HepG2 (cell line): Measurements from ENCODE around the gene UCP2. TPM values are rescaled to one million over a fixed set of nuclear protein-coding genes. Genes with fewer than 3 reads are reported as not detected.

ENCODE experiments used
- ATAC-seq: fragments of 200-7000 bp; cut with Tn5 transposase; 3 replicates; pipeline ENCODE4 v1.9.1; 2020; ENCODE audit warnings: mild to moderate bottlenecking, moderate library complexity
- BruUV-seq: library from RNA; stranded (reverse); fragments of 400-500 nt; replicated peaks from 2 replicates; lab custom pipeline; 2021; lab: Mats Ljungman, UMichigan
- CTCF ChIA-PET: fragments of 300-600 bp; formaldehyde crosslinking; extraction: SDS; loops from one replicate; lab custom pipeline; 2021; ENCODE audit warnings: low total read pairs, inconsistent platforms, low intra/inter-chr PET ratio; lab: Yijun Ruan, JAX
- POLR2A ChIA-PET: fragments of 350-600 bp; sonication (Branson Sonifier 250); formaldehyde crosslinking; loops from one replicate; lab custom pipeline; 2020; ENCODE audit warnings: antibody characterized with exemption, inconsistent platforms; lab: Yijun Ruan, JAX
- DNase-seq: peaks from one replicate; pipeline ENCODE4 v3.0.0-alpha.2; 2015; ENCODE audit warnings: low spot score
- FAIRE-seq: peaks from 3 replicates; lab custom pipeline; 2011; peaks lifted over from hg19 to GRCh38; lab: Jason Lieb, UNC
- H2AFZ ChIP-seq: one replicate; pipeline ENCODE4 v1.6.1; 2011; ENCODE audit warnings: low read length, inconsistent platforms
- H3K27ac ChIP-seq: fragments of 300-600 bp; 3 replicates; pipeline ENCODE4 v1.8.0; 2011; ENCODE audit warnings: mixed run types, mild to moderate bottlenecking, mixed read lengths, low read length, inconsistent platforms; ENCODE audit not compliant: insufficient read depth; ENCODE audit errors: extremely low read length
- H3K27me3 ChIP-seq, 2 experiments: fragments of 200-600 bp in 1 of 2; 2 replicates in 1 of 2; 3 replicates in 1 of 2; pipeline versions ENCODE4 v1.6.0 to v1.8.0; 2011; ENCODE audit warnings: low read length in 2 of 2, mild to moderate bottlenecking in 2 of 2, moderate library complexity in 2 of 2, inconsistent platforms in 1 of 2; ENCODE audit not compliant: insufficient read depth in 2 of 2, control insufficient read depth in 1 of 2
- H3K36me3 ChIP-seq, 2 experiments: fragments of 200-600 bp in 1 of 2; replicated peaks in 1 of 2; 2 replicates in 1 of 2; 3 replicates in 1 of 2; pipeline versions ENCODE4 v1.5.1 to v1.8.0; 2011; ENCODE audit warnings: low read length in 2 of 2, inconsistent platforms in 1 of 2; ENCODE audit not compliant: insufficient read depth in 2 of 2, control insufficient read depth in 1 of 2
- H3K4me1 ChIP-seq: 2 replicates; pipeline ENCODE4 v1.5.1; 2012; ENCODE audit warnings: low read length, inconsistent platforms; ENCODE audit not compliant: insufficient read depth
- H3K4me2 ChIP-seq: 2 replicates; pipeline ENCODE4 v1.6.0; 2011; ENCODE audit warnings: low read depth, low read length, inconsistent platforms
- H3K4me3 ChIP-seq, 3 experiments: fragments of 200-600 bp in 1 of 3; sonication (generic), shearing (Covaris generic) in 1 of 3; replicated peaks in 1 of 3; 2 replicates each; pipeline ENCODE4 v1.5.1; 2011 to 2016; ENCODE audit warnings: low read length in 3 of 3, inconsistent platforms in 2 of 3, low read depth in 2 of 3, mild to moderate bottlenecking in 2 of 3, control low read depth in 1 of 3, mixed read lengths in 1 of 3; ENCODE audit not compliant: insufficient read depth in 1 of 3
- H3K79me2 ChIP-seq: one replicate; pipeline ENCODE4 v1.6.1; 2011; ENCODE audit warnings: low read length, inconsistent platforms; ENCODE audit not compliant: insufficient read depth
- H3K9ac ChIP-seq: 2 replicates; pipeline ENCODE4 v1.6.0; 2011; ENCODE audit warnings: mild to moderate bottlenecking, low read depth, low read length, inconsistent platforms; ENCODE audit not compliant: insufficient read depth
- H3K9me3 ChIP-seq: 2 replicates; pipeline ENCODE4 v1.5.1; 2012; ENCODE audit warnings: mild to moderate bottlenecking, low read length
- H4K20me1 ChIP-seq: 2 replicates; pipeline ENCODE4 v1.6.0; 2011; ENCODE audit warnings: inconsistent platforms, mild to moderate bottlenecking, low read length, moderate library complexity; ENCODE audit not compliant: insufficient read depth
- FOXJ3 ChIP-seq: sonication (generic); formaldehyde crosslinking; IDR thresholded peaks from 2 replicates; pipeline ENCODE4 v1.4.0; 2020; ENCODE audit warnings: missing genetic modification reagents, mild to moderate bottlenecking, borderline replicate concordance
- SCMH1 ChIP-seq: sonication (generic); formaldehyde crosslinking; IDR thresholded peaks from 2 replicates; pipeline ENCODE4 v1.9.0; 2021; ENCODE audit warnings: missing genetic modification reagents, mild to moderate bottlenecking, borderline replicate concordance
- TBX2 ChIP-seq: sonication (generic); formaldehyde crosslinking; IDR thresholded peaks from 2 replicates; pipeline ENCODE4 v1.5.0; 2020; ENCODE audit warnings: missing genetic modification reagents, mild to moderate bottlenecking, borderline replicate concordance
- ZNF136 ChIP-seq: sonication (generic); formaldehyde crosslinking; IDR thresholded peaks from 2 replicates; pipeline ENCODE4 v1.8.1; 2022; ENCODE audit warnings: low read depth, mild to moderate bottlenecking, moderate library complexity, missing genetic modification reagents
- ZNF350 ChIP-seq: sonication (generic); formaldehyde crosslinking; IDR thresholded peaks from 2 replicates; pipeline ENCODE4 v1.4.0; 2020; ENCODE audit warnings: mild to moderate bottlenecking, low read depth, missing genetic modification reagents, borderline replicate concordance
- ZNF362 ChIP-seq: sonication (generic); formaldehyde crosslinking; IDR thresholded peaks from 2 replicates; pipeline ENCODE4 v1.4.0; 2020; ENCODE audit warnings: missing genetic modification reagents, mild to moderate bottlenecking, borderline replicate concordance
- ZNF460 ChIP-seq: sonication (generic); formaldehyde crosslinking; IDR thresholded peaks from 2 replicates; pipeline ENCODE4 v1.5.1; 2020; ENCODE audit warnings: missing genetic modification reagents, mild to moderate bottlenecking, borderline replicate concordance
- ZNF609 ChIP-seq: sonication (generic); formaldehyde crosslinking; IDR thresholded peaks from 2 replicates; pipeline ENCODE4 v1.4.0; 2020; ENCODE audit warnings: mild to moderate bottlenecking, missing genetic modification reagents, borderline replicate concordance
- ZXDC ChIP-seq: sonication (generic); formaldehyde crosslinking; IDR thresholded peaks from 2 replicates; pipeline ENCODE4 v1.5.0; 2020; ENCODE audit warnings: mild to moderate bottlenecking, missing genetic modification reagents
- WGBS: methylation state at CpG from one replicate; pipeline ENCODE4 v1.1.6; 2017; ENCODE audit warnings: low lambda C conversion rate; 5-methylcytosine and 5-hydroxymethylcytosine counted together
- in situ Hi-C: cut with HindIII; loops from 2 replicates; pipeline ENCODE4 v1.10.0; 2017; ENCODE audit warnings: low pct_unique_long_range_greater_than_20kb; ENCODE audit not compliant: extremely low pct_ligation_motif_present
- intact Hi-C: fragments of 100-400 bp; cut with micrococcal nuclease; formaldehyde crosslinking; loops from one replicate; pipeline ENCODE4 v1.10.0; 2022; ENCODE audit not compliant: unreplicated experiment
- polyA plus RNA-seq, 8 experiments: library from polyadenylated mRNA; depleted of rRNA in 3 of 8; stranded (reverse) in 7 of 8; unstranded in 1 of 8; fragments of >200 nt; fragmentation: Illumina TruSeq in 4 of 8; extraction: Trizol in 4 of 8; gene quantifications; 2 replicates each; pipeline versions ENCODE4 v1.2.1 to v1.2.3, GENCODE V29; 2011 to 2016; ENCODE audit warnings: low read depth in 4 of 8, missing spikeins in 1 of 8, mixed read lengths in 1 of 8; ENCODE audit not compliant: insufficient read depth in 1 of 8
- total RNA-seq, 5 experiments: library from RNA; depleted of rRNA; stranded (reverse); fragments of >200 nt; fragmentation: Illumina TruSeq; extraction: Trizol; gene quantifications; 2 replicates each; pipeline ENCODE4 v1.2.3, GENCODE V29; 2016; ENCODE audit warnings: low read depth in 1 of 5

Gene UCP2
- total and polyA plus RNA-seq, 2 of the 13 experiments (the other 11 are each of a cell fraction or from before 2014, with no cell fraction given) = 2.7 to 3.2 TPM

- TF ChIP-seq ZNF362 (CRISPR knock-in tag) = 0 out of 2 replicates have a peak, but pooled peaks have one; percentile 6
- TF ChIP-seq ZXDC (CRISPR knock-in tag) = 0 out of 2 replicates have a peak, but pooled peaks have one; percentile 18
- TF ChIP-seq, all 625 proteins: peak for 23
Observed at GRCh38 chr11:73983741-73984538, 1.3 kb upstream of the UCP2 start (continued).

- no peaks in the 10 kb centered on the region for H4K20me1 ChIP-seq
- ChIA-PET CTCF (no interaction called here), POLR2A (interaction anchor here (0.8 to 4.9 kb wide), 8 partner anchors 8 to 510 kb away, joined by 3 to 32 read pairs (median 3); partner anchors contain the start of genes C2CD3, LIPT2 and PPME1)
- intact Hi-C loops (no loop called here), in situ Hi-C loops (no loop called here)
- ATAC-seq (peak; percentile 94), DNase-seq (peak; percentile 94), FAIRE-seq (peak; percentile 15)
- no TSS peak for BruUV-seq
- H3K9ac ChIP-seq = peak overlapping the region; percentile 76
- peak overlapping the region; percentile 71 to 93 (median 86) for H3K4me3 ChIP-seq
- peaks cover 3% of the 10 kb centered on the region for H3K79me2 ChIP-seq
- no peaks in the 10 kb centered on the region for H3K9me3 ChIP-seq
- peak overlapping the region; percentile 91 for H3K27ac ChIP-seq
- WGBS = 2% methylated on average over 15 of the region's 56 CpGs
- H3K4me2 ChIP-seq = peak overlapping the region; percentile 100
- no peaks in the 10 kb centered on the region for H3K27me3 ChIP-seq
- peaks cover 52% of the 10 kb centered on the region for H3K4me1 ChIP-seq
- H3K36me3 ChIP-seq = peaks cover 3 to 16% of the 10 kb centered on the region in 2 experiments; a peak in 4 of 5 replicates
- peak overlapping the region; percentile 77 for H2AFZ ChIP-seq
- peak; percentile 87 for TF ChIP-seq ZNF136
- no peak for TF ChIP-seq ZNF609 (CRISPR knock-in tag)
- no peak for TF ChIP-seq SCMH1 (CRISPR knock-in tag)
- peak; percentile 93 for TF ChIP-seq TBX2 (CRISPR knock-in tag)
- no peak for TF ChIP-seq ZNF460 (CRISPR knock-in tag)
- peak; percentile 68; the same call in 1 of the 2 replicates for TF ChIP-seq ZNF350 (CRISPR knock-in tag)
- peak; percentile 85 for TF ChIP-seq FOXJ3 (CRISPR knock-in tag)
Observed at GRCh38 chr11:73982990-73983740, 522 bp upstream of the UCP2 start.
